Islet of Langerhans (tissue), 1 donor: ENCODE results near the gene STAP2.
"Not testable (repeated sequence)": the region's sequence is repeated elsewhere in the genome, so short reads cannot be mapped to it uniquely, and the experiment has no call there.

ENCODE experiments used
- FAIRE-seq: peaks from one replicate; lab custom pipeline; 2011; peaks lifted over from hg19 to GRCh38; lab: Jason Lieb, UNC

Gene STAP2

DNA sequence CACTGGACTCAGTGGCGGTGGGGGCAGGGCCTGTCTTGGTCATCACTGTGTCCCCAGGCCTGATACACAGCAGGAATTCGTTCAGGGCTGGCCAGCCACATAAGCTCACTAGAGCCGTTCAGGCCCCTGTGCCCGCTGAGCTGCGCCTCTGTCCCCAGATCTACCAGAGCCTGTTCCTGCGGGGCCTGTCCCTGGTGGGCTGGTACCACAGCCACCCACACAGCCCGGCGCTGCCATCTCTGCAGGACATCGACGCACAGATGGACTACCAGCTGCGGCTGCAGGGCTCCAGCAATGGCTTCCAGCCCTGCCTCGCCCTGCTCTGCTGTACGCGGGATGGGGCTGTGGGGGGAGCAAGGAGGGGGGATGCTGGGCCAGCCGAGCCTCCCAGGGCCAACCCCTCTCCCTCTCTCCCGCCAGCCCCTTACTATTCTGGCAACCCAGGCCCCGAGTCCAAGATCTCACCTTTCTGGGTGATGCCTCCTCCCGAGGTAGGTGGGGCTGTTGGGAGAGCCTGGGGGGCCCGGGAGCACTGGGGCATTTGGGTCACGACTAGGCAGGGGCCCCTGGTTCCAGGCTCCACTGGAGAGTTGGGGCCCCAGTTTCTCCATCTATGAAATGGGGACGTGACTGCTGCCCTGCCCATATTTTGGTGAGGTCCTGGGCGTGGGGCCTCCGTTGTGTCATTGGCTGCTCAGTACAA, 18.6 kb upstream of the STAP2 start:
- no peak for FAIRE-seq

DNA sequence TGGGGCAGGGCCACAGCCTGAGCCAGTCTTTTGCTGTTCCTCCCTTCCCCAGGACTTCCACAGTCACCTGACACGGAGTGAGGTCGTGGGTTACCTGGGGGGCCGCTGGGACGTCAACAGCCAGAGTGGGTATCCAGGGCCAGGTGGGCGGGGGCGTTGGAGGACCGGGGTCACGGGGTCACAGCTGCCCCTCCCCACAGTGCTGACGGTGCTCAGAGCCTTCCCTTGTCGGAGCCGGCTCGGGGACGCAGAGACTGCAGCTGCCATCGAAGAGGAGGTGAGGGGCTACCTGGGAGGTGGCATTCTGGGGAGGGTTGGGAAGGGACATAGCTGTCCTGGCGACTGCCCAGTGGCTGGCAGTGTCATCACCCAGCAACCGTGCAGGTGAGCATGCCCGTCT, 16.3 kb upstream of the STAP2 start:
- no peak for FAIRE-seq

DNA sequence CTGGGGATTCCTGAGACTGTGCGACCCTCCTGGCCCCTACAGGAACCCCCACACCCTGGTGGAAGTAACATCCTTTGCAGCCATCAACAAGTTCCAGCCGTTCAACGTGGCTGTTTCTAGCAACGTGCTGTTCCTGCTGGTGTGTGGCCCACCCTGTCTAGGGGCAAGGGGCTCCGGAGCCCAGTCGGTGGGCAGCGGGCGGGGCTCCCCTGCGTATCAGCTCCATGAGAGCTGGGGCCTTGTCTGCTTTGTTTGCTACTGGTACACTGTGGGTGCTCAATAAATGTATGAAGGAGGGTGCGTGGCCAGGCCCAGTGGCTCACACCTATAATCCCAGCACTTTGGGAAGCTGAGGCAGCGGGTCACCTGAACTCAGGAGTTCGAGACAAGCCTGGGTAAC, 15.7 kb upstream of the STAP2 start:
- FAIRE-seq = no peak

DNA sequence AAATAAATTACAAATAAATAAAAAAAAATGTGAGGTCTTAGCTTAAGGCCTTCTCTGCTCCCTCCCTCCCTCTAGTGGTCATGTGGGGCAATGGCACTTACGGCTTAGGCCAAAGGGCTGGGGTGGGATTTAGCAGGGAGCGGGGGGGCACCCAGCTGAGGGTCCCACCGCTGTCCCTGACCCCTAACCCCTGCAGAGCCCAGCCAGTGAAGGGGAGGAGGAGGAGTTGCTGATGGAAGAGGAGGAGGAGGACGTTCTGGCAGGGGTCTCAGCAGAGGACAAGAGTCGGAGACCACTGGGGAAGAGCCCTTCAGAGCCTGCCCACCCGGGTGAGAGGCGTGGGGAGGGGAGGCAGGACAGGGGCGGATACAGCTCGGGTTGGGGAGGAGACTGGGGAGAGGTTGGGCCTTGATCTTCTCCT, 14.1 kb upstream of the STAP2 start:
- no peak for FAIRE-seq

DNA sequence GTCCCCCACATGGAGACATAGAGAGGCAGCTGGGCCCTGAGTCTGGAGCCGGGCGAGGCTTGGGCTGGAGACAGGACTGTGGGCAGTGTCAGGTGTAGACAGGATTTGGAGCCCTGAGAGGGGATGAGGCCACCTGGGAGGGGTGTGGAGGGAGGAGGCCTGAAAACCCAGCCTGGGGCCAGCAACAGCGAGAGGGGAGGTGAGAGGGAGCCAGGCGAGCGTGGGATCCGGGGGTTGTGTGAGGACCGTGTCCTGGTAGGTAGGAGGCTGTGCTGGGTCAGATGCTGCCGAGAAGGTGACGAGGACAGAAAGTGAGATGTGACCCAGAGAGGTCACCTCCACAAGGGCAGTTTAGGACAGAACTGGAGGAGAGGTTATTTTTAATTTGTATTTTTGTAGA, 12.1 kb upstream of the STAP2 start:
- no peak for FAIRE-seq

DNA sequence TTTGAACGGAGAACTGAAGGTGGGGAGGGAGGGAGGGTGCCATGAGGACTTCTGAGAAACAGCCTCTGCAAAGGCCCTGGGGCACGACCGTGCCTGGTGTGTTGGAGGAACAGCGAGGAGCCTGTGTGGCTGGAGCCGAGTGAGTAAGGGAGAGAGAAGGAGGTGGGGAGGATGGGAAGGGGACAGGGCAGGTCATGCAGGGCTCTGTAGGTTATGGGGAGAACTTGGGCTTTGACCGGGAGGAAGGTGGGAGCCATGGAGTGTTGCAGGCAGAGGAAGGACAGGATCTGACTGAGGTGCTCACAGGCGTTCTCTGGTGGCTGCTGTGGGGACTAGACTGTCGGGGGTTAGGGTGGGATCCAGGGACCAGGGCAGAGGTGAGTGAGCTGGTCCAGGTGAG, 11.5 kb upstream of the STAP2 start:
- FAIRE-seq = no peak

DNA sequence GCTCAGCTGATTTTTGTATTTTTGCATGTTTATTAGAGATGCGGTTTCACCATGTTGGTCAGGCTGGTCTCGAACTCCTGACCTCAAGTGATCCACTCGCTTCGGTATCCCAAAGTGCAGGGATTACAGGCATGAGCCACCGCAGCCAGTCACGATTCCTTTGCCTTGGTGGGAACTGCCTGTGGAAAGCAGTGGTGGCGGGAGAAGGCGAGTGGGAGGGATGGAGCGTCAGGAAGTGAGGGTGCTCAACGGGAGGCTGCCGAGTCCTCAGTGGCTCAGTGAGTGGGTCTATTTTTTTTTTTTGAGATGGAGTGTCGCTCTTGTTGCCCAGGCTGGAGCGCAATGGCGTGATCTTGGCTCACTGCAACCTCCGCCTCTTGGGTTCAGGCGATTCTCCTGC, 10.6 kb upstream of the STAP2 start:
- not testable (repeated sequence) for FAIRE-seq

DNA sequence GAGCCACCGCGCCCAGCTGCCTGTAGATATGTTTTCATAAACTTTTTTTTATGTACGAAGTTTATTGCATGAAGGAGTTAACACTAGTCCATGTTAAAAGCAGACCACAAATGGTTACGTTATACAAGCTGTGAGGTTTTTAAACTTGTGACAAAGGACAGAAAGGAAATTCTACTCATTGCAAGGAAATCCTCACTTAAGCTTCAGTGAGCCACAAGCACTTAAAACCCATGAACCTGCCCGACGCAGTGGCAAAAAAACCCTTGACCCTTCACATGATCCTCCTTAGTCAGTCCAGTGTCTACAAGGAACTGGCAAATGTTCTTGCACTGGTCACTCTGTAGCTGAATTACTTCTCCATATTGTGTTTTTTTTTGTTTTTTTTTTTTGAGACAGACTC, 8.9 kb upstream of the STAP2 start:
- no peak for FAIRE-seq

DNA sequence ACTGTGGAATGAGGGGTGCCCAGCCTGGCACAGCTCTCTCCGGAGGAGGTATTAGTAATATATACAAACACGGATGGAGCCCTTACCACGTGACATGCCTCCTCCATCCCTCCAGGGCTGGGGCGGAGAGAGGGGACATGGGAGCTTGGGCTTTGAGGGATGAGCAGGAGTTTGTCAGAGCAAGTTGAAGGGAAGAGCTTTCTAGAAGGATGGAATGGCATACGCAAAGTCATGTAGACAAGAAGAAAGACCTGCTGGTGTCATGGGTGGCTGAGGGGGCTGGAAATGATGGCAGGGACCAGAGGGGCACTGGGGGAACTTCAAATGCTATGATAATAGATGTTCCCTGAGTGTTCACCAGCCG, 7.4 kb upstream of the STAP2 start:
- FAIRE-seq = no peak

DNA sequence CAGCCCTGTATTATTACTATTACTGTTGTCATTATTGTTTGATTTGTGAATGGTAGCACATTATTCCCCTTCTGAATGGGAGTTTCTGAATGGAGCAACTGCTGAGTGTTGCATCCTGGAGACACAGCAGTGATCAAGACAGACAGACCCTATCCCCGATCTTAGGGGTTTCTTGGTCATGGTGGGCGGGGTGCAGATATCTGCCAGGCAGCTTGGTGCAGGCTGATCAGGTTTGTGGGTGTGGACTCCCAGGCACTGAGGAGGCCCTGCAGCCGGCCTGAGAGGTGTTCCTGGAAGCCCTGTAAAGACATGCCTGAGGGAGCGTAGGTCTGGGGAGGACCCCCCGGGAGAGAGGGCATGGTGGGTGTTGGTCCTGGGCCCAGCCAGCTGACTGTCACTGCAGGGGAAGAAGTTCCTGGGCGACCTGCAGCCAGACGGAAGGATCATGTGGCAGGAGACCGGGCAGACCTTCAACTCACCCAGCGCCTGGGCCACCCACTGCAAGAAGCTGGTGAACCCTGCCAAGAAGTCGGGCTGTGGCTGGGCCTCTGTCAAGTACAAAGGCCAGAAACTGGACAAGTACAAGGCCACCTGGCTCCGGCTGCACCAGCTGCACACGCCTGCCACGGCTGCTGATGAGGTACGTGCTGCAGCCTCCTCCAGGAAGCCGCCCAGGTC, 6.9 kb upstream of the STAP2 start:
- FAIRE-seq = no peak

DNA sequence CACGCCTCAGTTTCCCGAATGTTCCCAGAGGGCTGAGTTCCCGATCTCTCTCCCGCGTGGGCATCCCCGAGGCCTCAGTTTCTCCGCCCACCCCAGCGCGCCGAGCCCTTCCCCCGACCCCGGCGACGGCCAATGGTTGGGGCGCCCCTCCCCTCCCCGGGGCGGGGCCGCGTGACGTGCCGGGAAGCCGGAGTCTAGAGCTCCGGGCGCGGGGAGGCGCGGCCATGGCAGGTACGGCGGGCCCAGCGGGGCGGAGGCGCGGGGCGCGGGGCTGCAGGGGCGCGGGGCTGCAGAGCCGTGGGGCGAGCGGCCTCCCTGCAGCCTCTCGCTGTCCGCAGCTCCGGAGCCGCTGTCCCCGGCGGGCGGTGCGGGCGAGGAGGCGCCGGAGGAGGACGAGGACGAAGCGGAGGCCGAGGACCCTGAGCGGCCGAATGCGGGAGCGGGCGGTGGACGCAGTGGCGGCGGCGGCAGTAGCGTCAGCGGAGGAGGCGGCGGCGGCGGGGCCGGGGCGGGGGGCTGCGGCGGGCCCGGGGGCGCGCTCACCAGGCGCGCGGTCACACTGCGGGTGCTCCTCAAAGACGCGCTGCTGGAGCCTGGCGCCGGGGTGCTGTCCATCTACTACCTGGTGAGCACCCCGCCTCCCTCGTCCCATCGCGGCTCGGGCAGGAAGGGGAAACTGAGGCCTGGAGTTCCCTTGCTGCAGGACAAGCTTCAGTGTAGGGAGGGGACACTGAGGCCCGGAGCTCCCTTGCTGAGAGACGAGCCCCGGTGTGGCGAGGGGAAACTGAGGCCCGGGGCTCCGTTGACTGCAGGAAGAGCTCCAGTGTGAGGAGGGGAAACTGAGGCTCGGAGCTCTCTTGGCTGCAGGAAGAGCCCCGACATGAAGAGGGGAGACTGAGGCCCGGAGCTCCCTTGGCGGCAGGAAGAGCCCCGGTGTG, 5.0 kb upstream of the STAP2 start, which contains the start of gene MPND:
TSS of gene MPND (plus strand) at position 193 of the 938 bp plus-strand sequence. CDS start at position 225, 32 bp downstream.
- FAIRE-seq = no peak

DNA sequence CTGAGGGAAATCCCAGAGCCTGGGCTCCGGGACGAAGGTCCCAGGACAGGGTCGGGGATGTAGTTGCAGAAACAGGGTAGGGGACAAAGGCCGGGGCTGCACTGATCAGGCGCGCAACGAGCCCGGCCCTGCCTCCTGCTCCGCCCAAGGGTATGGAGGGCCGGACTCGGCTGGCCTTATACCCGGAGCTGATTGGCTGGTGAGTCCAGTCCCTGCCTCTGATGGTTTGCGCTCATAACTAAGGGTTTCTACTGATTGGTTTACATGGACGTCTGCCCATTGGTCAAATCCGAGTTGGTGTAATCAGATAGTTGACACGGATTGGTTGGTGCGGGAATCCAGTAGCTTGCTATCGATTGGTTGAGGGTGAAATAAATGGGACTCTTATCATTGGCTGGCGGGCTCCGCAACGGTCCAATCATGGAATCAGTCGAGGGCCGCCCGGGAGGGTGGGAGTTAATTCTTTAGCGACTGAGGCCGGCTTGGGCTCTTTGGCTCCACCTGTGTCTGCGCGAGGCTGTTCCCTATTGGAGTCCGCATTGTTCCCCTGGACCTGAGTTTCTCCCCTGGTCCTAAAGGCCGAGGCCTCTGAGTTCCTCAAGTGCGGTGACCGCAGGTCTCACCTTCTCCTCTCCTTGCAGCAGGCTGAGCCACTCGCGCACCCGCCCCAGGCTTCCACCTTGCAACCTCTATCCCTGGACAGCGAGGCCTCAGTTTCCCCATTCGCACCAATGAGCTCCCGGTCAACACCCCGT, 4.2 kb upstream of the STAP2 start:
- peak; percentile 99 for FAIRE-seq

DNA sequence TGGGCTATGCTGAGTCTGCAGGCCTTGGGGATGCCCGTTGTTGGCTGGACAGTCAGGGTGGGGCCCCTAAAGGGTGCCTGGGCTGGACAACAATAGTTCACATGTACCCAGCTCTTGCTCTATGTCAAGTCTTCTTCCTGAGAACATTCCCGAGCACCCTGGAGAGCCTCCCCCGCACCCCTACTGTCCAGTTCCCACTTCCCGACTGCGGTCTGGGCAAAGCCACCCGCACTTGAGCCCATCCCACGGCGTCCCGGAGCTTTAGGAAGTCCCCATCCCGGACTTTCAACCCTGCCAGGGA, 3.6 kb upstream of the STAP2 start:
- FAIRE-seq = no peak

DNA sequence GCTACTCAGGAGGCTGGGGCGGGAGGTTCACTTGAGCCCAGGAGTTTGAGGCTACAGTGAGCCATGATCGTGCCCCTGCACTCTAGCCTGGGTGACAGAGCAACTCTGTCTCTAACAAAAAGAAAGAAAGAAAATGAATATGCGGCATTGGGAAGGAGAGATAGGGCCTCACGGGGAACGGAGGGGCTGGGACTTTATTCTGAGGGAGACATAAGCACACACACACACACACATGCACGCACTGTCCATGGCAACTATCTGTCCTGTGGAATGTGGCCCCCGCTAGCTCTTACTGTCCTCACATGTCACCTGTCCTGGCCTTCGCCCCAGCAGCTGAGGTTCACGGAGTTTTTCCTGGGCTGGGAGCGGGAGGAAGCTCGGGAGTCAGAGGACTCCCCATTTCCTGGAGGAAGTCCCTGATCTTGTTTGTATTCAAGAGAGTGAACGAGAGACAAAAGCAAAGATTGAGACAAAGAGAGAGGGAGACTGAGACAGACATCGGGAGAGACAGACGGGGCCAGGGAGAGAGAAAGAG, 654 bp downstream of the STAP2 start:
- no peak for FAIRE-seq

DNA sequence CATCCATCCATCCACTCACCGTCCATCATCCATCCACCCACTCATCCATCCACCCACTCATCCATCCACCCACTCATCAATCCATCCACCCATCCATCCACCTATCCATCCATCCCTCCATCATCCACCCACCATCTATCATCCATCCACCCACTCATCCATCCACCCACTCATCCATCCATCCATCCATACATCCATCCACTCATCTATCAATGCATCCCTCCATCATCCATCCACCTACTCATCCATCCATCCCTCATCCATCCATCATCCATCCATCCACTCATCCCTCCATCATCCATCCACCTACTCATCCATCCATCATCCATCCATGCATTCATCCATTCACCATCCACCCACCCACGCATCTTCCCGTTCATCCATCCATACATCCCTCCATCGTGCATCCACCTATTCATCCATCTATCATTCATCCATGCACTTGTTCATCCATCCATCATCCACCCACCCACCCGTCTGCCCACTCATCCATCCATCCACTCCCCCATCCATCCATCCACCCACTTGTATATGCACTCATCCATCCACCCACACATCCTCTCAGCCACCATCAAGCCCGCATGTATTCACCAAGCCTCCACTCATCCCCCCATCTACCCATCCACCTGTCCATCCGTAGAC, 3.6 kb downstream of the STAP2 start:
- FAIRE-seq = no peak

DNA sequence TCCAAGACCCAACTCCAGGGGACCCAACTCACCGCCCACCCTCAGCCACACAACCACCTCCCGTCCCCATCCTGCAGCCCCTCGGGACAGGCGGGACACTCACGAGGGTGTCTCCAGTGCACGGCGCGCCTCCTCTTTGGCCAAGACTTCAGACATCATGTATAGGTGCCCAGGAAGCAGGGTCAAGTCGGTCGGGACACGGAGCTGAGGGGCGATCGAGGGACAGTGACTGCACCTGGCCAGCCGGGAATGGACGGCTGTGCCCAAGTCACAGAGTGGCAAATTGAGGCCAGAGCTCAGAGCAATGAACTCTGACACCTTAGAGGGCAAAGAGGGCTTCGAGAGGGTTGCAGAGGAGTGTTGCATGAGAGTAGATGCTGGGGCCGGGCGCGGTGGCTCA, 8.8 kb downstream of the STAP2 start:
- no peak for FAIRE-seq

DNA sequence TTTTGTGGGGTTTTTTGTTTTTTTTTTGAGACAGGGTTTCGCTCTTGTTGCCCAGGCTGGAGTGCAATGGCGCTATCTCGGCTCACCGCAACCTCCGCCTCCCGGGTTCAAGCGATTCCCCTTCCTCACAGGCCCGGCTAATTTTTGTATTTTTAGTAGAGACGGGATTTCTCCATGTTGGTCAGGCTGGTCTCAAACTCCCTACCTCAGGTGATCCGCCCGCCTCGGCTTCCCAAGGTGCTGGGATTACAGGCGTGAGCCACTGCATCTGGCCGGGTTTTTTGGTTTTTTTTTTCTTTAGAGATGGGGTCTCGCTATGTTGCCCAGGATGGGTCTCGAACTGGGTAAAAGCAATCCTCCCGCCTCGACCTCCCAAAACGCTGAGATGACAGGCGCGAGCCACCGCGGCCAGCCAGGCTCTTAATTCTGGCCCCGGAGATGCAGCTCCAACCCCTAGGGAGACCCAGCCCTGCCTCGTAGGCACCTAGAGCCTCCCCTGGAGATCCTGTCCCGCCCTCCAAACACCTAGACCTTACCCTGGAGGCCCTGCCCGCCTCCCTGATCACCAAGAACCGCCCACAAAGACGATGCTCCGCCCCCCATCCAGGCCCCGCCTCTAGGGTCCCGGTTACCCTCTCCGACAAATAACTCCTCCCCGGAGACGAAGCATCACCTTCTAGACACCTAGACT, 9.5 kb downstream of the STAP2 start:
- FAIRE-seq = not testable (repeated sequence)

DNA sequence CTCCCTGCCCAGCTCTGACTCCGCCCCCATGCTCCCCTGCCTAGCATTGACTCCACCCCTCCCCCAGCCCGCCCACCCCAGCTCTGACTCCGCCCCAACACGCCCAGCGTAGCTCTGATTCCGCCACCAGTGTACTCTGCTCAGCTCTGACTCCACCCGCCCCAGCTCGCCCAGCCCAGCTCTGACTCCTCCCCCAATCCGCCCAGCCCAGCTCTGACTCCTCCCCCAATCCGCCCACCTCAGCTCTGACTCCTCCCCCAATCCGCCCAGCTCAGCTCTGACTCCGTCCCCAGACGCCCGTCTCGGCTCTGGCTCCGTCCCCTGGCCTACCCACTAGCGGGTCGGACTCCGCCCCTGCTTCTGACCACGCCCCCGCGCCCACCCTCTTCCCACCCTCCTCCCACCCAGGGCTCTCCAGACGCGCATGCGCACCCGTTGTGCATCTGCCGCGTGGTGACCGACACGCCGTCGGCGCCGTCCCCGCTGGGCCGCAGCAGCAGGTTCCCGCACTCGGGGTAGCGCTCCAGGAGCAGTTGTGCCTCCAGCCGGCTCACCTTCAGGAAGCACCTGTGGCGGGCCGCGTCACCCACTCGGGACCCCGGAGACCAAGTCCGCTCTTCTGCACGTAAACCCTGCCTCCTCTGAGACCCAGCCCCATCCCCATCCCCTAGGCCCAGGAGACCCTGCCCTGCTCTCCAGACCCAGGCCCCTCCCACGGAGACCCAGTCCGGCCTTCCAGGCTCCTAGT, 10.2 kb downstream of the STAP2 start:
- no peak for FAIRE-seq

DNA sequence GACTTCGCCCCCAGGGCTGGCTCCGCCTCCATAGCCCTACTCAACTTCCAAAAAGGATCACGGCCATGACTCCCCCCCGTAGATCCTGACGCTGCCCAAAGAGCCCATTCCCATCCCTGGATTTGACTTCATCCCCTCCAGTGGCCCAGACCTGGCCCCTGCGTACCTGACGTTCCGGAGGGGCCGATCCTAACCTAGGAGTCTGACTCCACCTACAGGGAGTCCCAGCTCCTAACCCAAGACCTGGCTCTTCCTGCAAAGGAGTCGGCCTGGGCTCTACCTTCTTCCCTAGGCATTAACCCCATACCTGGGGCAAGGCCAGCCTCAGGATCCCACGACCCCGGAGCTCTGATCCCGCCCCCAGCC, 10.8 kb downstream of the STAP2 start:
- FAIRE-seq = no peak

DNA sequence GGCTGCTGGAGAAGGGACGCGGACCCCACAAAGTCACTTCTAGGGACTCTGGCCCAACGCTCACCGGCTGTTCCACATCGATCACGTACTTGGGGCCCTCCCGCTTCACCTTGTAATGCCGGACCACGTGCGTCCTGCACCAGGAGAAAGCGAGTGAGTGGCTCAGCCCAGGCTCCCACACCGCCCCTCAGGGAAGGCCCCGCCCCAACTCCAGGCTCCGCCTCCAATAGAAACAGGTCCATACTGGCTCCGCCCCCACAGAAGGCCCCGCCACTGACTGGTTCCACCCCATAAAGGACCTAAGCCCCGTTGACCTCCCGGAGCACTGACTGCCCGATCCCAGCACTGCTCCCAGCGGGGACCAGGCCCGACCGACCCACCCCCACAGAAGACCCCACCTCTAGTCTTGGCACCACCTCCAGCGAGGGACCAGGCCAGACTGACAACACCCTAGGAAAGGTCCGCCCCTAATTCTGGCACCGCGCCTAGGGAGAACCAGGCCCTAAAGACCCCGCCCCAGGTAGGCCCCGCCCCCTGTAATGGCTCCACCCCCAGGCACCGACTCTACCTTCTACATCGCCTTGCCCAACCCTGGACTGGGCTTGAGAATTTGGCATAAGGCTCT, 11.3 kb downstream of the STAP2 start:
- FAIRE-seq = no peak
